NK-92 treated with Interleukin-12 subunit alpha and Interleukin-12 subunit beta, amount 100 ng/mL, for 24 hours (cell line): ENCODE data around the gene SFRP2.
A peak's percentile ranks its signal among the peaks of the same experiment; 100 is the strongest.

Experiments used
- DNase-seq: peaks from one replicate; lab custom pipeline; 2025; lab: John Stamatoyannopoulos, UW

The SFRP2 gene

GRCh38 chr4:153766758-153767157 lies 22.1 kb downstream of the SFRP2 start:
- DNase-seq = no peak

GRCh38 chr4:153765894-153766293 lies 23.0 kb downstream of the SFRP2 start:
- DNase-seq = no peak

DNA sequence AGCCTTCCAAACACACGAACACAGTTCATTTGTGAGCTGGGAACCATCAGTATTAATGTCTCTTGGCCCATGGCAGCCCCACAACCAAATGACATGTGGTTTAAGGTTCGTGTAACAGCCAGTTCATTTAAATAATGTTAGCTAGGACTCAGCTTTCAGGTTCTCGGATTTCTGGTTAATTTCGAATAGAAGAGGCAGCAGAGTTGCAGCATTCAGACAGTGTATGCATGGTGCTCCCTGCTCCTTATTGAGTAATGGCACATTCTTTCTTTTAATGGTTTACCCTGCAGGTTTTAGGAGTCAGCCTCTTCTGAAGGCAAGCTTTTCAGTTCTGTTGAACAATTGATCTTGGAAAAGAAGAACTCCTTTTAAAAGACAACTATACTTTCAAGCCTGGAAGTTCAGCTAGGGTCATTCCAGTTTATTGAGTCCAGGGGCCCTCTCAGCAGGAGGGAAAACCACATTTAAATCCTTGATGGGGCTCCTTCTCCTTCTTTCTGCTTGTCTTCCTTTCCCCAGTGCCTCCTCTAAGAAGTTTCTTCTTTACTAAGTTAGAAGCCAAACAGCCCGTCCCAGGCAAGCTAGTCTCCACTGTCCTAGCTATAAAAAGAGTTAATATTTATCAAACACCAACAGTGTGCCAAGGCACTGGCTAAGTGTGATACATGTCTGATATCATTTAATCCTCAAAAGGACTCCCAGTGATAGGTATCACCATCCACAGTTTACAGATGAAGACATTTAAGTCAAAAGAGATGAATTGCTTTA lies 24.1 kb downstream of the SFRP2 start:
- DNase-seq = no peak

DNA sequence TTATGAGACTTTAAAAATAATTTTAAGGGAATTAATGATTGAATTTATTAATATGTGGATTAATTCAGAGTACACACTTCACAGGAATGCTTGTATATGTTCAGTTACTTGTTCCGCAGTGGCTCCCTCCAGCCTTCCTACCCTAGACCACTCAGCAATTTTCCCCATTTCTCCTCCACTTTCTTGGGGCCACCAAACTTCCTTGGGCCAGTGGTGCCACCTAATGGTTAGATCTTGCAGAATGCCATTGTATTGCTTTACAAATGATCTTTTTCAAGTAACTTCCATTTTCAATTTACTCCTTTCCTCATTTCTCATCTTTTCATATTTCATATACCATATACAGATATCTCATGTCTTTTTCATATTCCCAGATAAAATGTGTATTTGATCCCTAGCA lies 25.5 kb downstream of the SFRP2 start:
- DNase-seq = no peak

- no peak for DNase-seq
These were observed 29.2 kb downstream of the SFRP2 start, which contains the start of gene RNF175 for GRCh38 chr4:153759407-153760316. Gene RNF175, minus strand, starts transcription at chr4:153760024. Its CDS starts 162 bp downstream, at chr4:153759862.

DNA sequence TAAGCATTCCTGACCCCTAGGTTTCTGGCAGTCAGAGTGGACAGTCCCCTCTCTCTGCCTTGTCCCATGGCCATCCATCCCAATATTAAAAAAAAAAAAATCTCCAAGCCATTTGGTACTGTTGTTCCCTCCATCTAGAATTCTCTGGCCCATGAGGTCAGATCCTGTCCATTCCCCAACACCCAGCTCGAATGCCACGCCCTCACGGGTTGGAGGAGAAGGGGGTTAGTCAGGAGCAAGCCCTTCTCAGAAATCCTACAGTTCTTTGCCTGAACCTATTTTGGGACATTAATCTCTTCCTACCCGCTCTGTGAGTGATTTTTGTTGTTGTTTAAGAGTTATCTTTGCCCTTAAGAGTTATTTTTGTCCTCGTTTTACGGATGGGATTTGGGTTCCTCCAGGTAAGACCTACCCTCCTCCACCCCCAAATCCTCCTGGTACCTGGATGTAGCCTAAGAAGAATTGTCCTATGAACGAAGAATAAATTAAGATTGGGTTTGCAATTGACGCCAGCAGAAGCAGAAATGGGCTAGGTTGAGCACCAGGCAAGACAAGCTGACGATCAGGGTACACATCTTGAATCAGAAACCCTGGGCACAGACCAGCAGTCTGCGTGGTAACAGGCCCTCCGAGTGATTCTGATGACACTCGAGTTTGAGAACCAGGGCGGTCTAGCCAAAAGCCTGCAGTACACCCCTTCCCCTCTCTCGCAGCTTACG lies 30.0 kb downstream of the SFRP2 start:
- no peak for DNase-seq

GRCh38 chr4:153758136-153758535 lies 30.7 kb downstream of the SFRP2 start:
- DNase-seq = no peak

DNA sequence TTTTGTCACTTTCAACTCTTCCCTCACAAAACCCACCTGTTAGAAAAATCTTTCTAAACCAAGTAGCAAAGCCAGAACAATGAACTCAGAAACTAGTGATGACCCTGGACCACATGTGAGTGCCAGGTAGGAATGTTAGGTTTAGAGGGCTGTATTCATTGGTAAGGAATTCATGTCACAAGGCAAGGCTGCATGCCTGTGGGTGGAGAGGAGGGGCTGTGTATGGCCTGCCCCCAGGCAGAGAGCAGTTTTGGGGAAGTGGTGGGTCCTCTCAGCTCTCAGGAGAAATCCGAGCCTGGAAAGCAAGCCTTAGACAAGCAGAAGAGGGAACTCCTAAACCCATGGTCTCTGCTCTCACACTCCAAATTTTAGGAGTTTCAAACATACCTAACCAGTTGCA lies 31.5 kb downstream of the SFRP2 start:
- DNase-seq = no peak

DNA sequence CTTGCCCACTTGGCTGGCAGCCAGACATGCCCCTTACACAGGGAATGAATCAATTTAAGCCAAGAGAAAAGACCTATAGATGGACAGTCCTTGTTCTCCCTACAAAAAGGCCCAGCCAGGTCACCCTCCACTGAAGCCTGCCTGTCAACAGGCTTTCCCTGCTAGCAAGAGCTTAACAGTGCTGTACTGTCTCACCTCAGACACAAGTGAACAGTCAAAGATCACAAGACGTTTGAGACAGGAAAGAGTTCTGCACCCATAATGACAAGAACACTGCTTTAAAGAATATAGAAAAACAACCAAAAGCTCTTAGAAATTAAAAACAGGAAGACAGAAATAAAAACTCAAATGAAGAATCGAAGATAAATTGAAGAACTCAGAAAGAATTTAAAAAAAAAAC lies 33.7 kb downstream of the SFRP2 start:
- no peak for DNase-seq

- peak; percentile 13 for DNase-seq
These were observed 38.6 kb downstream of the SFRP2 start for GRCh38 chr4:153750197-153750817.

GRCh38 chr4:153748378-153748777 lies 40.5 kb downstream of the SFRP2 start:
- no peak for DNase-seq

GRCh38 chr4:153747406-153747955 lies 41.4 kb downstream of the SFRP2 start:
- no peak for DNase-seq

- DNase-seq = no peak
These were observed 43.2 kb downstream of the SFRP2 start for GRCh38 chr4:153745651-153746050.

GRCh38 chr4:153741541-153741940 lies 47.3 kb downstream of the SFRP2 start:
- no peak for DNase-seq

- no peak for DNase-seq
These were observed 52.9 kb downstream of the SFRP2 start for GRCh38 chr4:153735906-153736461.

DNA sequence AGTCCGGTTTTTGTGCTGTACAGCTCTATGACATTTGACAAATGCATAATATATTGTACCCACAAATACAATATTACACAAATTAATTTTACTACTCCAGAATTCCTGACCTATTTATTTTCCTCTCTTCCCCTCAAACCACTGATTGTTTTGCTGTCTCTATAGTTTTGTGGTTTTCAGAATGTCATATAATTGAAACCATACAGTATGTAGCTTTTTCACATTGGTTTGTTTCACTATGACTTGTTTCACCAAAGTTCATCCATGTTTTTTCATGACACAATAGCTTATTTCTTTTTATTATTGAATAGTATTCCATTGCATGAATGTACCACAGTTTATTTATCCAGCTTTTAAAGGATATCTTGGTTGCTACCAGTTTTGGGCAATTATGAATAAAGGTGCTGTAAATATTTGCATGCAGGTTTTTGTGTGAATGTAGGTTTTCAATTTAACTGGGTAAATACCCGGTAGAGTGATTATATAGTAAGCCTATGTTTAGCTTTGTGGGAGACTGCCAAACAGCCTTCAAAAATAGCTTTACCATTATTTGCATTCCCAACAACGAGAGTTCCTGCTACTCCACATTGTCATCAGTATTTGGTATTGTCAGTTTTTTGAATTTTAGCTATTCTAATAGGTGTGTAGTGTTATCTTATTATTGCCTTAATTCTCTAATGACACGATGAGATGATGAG lies 55.0 kb downstream of the SFRP2 start:
- no peak for DNase-seq

DNA sequence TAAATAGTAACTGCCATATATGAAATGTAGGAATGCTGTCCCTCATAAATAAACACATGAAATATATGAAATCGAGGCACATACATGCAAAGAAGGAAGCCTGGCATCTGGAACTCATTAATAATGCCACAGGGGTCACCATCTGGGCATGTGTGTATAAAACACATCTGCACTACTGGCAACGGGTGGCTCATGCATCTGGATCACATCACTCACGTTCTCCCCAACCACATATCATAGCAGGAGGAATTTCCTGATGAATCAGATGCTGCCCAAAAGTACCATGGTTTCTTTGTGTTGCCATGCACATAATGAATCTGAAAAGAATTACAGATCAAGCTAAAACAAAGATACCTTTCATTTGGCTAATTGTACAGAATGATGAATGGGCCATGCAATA lies 57.6 kb downstream of the SFRP2 start:
- DNase-seq = no peak
